Colonic mucosa (tissue), 4 donors: ENCODE data around the gene PIEZO2. TPM values are rescaled to one million over a fixed set of nuclear protein-coding genes. Genes with fewer than 3 reads are reported as not detected.
"Not testable (repeated sequence)": the region's sequence is repeated elsewhere in the genome, so short reads cannot be mapped to it uniquely, and the experiment has no call there.

Experiments used
- DNase-seq: peaks from one replicate; pipeline ENCODE4 v3.0.0-alpha.2; 2020
- H3K27ac ChIP-seq: fragments of 200-600 bp; one replicate; pipeline ENCODE4 v1.8.0; 2021
- H3K27me3 ChIP-seq: fragments of 200-600 bp; one replicate; pipeline ENCODE4 v1.8.0; 2021
- H3K36me3 ChIP-seq: fragments of 200-600 bp; one replicate; pipeline ENCODE4 v1.8.0; 2021
- H3K4me1 ChIP-seq: fragments of 200-600 bp; one replicate; pipeline ENCODE4 v1.8.0; 2021; ENCODE audit warnings: mild to moderate bottlenecking
- H3K4me3 ChIP-seq: fragments of 200-600 bp; one replicate; pipeline ENCODE4 v1.8.0; 2021
- H3K9ac ChIP-seq, 2 donors: one replicate each; pipeline ENCODE4 v1.7.0; 2013; ENCODE audit warnings: control low read depth in 2 of 2, low read depth in 2 of 2, low read length in 2 of 2
- H3K9me3 ChIP-seq: fragments of 200-600 bp; one replicate; pipeline ENCODE4 v1.8.0; 2021
- CTCF ChIP-seq: fragments of 200-600 bp; IDR thresholded peaks from one replicate; pipeline ENCODE4 v1.8.0; 2022; ENCODE audit warnings: antibody characterized with exemption, mild to moderate bottlenecking
- intact Hi-C: fragments of 100-400 bp; cut with DNase I; formaldehyde crosslinking; loops from one replicate; pipeline ENCODE4 v1.14.1; 2022
- total RNA-seq, 2 donors: library from RNA; stranded (reverse); fragmentation: NEBNext Ultra II Directional in 1 of 2; extraction: Animal tissue kit (Norgen Biotek cat#: 25700) in 1 of 2; gene quantifications; one replicate each; pipeline ENCODE4 v1.2.1, GENCODE V29; 2021
- donor health status: healthy.
- donor health status: DM: no; HTN: no; CAD: no.
- donor health status: DM: no; HTN: no; CAD: no.

Gene PIEZO2
- total RNA-seq, 2 donors from 2014 or later, result 0.79 to 4.0 TPM

GRCh38 chr18:10936176-10937053, 213.0 kb downstream of the PIEZO2 start:
- no peak for TF ChIP-seq CTCF
- no peak for DNase-seq

GRCh38 chr18:10935588-10935987, 213.8 kb downstream of the PIEZO2 start:
- intact Hi-C loops, result no loop called here

More at GRCh38 chr18:10936176-10937053, 213.0 kb downstream of the PIEZO2 start:
- Histone ChIP-seq H3K27me3 (no peaks in the 10 kb centered on the region), H3K9me3 (no peaks in the 10 kb centered on the region), H3K4me3 (no peak overlapping the region), H3K4me1 (no peaks in the 10 kb centered on the region), H3K27ac (no peak overlapping the region), H3K9ac (no peak overlapping the region), H3K36me3 (no peaks in the 10 kb centered on the region)
- intact Hi-C loops, result no loop called here

GRCh38 chr18:10933648-10934047, 215.7 kb downstream of the PIEZO2 start:
- intact Hi-C loops, H3K4me1 ChIP-seq, H3K27ac ChIP-seq: not testable (repeated sequence)

More at GRCh38 chr18:10935588-10935987, 213.8 kb downstream of the PIEZO2 start:
- Histone ChIP-seq H3K4me1 (no peaks in the 10 kb centered on the region), H3K27ac (no peak overlapping the region), H3K27me3 (no peaks in the 10 kb centered on the region), H3K9ac (no peak overlapping the region), H3K4me3 (no peak overlapping the region), H3K9me3 (no peaks in the 10 kb centered on the region), H3K36me3 (no peaks in the 10 kb centered on the region)
- no peak for DNase-seq
- TF ChIP-seq CTCF, result no peak

DNA sequence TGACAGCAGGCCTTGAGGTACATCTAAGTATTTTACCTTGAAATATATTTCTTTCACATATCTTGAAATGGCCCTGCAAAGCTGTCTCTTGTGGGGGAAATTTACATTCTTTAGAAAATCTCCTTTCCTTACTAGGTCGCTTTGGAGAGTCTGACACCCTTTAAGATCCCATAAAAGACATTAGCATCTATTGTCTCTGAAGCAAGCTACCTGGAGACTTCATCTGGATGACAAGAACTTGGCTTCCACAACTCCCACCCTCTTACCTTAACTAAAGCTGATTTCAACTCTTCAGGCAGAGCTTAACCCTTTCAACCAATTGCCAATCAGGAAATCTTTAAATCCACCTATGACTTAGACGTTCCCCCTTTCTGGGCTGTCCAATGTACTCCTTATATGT, 219.3 kb downstream of the PIEZO2 start:
- Histone ChIP-seq H3K9ac (no peak overlapping the region), H3K4me3 (no peak overlapping the region), H3K27me3 (no peaks in the 10 kb centered on the region), H3K36me3 (no peaks in the 10 kb centered on the region), H3K27ac (no peak overlapping the region), H3K9me3 (no peaks in the 10 kb centered on the region), H3K4me1 (no peaks in the 10 kb centered on the region)
- intact Hi-C loops, result no loop called here
- no peak for TF ChIP-seq CTCF
- DNase-seq, result no peak

More at GRCh38 chr18:10933648-10934047, 215.7 kb downstream of the PIEZO2 start:
- H3K9me3 ChIP-seq, H3K9ac ChIP-seq, DNase-seq, H3K36me3 ChIP-seq, H3K4me3 ChIP-seq, H3K27me3 ChIP-seq: not testable (repeated sequence)

DNA sequence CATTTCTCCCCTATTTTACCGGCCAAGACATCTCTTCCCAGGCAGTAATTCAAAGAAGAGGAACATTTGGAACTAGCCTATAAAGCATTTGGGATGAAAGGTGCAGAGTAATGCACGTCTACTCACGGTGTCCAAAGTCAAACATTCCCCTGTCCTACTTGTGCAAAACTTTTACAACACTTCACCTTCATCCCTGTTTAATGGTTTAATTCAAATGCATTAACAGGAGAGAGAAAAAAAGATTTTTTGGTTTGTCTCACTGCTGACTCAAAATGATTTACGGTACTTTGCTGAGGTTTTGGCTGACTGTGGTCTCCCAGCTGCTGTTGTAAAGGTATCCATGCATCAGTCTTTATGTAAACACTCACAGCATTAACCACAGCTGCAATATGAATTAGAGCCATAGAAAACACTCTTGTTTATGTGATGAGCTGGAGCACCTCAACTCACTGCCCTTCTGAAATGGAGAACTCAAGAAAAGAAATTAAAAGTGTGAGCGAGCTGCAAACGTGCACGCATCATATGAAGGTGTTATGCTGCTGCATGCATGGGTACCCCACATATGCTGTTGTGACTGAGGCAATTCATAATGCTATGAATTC, 220.5 kb downstream of the PIEZO2 start:
- Histone ChIP-seq H3K4me1 (no peaks in the 10 kb centered on the region), H3K9me3 (no peaks in the 10 kb centered on the region), H3K27me3 (no peaks in the 10 kb centered on the region), H3K4me3 (no peak overlapping the region), H3K36me3 (no peaks in the 10 kb centered on the region), H3K27ac (no peak overlapping the region), H3K9ac (no peak overlapping the region)
- intact Hi-C loops, result no loop called here
- TF ChIP-seq CTCF, result no peak
- DNase-seq, result no peak
